Stimulated activated CD4-positive, alpha-beta T cell treated with anti-CD3 and anti-CD28 coated beads, TNF-alpha, amount 100 ng/mL, for 1 hour (primary cell): ENCODE results near the gene FTO.

Experiments used
- DNase-seq, 3 donors: peaks; one replicate each; pipeline ENCODE4 v3.0.0-alpha.2; 2020; ENCODE audit warnings: low read depth in 3 of 3, low spot score in 1 of 3

FTO gene

GRCh38 chr16:53955221-53955875 is 251.4 kb downstream of the FTO start:
- no peak for DNase-seq

GRCh38 chr16:53958341-53958880 is 254.5 kb downstream of the FTO start:
- no peak for DNase-seq

GRCh38 chr16:53960050-53960812 is 256.3 kb downstream of the FTO start:
- DNase-seq: no peak

- DNase-seq: no peak
These were observed 257.1 kb downstream of the FTO start for GRCh38 chr16:53960954-53961616.

- no peak for DNase-seq
These were observed 258.1 kb downstream of the FTO start for GRCh38 chr16:53962041-53962440.

GRCh38 chr16:53964145-53964790 is 260.3 kb downstream of the FTO start:
- DNase-seq: no peak

GRCh38 chr16:53966821-53967571 is 263.0 kb downstream of the FTO start:
- no peak for DNase-seq

- no peak for DNase-seq
These were observed 263.6 kb downstream of the FTO start for GRCh38 chr16:53967572-53967971.

- no peak for DNase-seq
These were observed 264.5 kb downstream of the FTO start for GRCh38 chr16:53968454-53968853.

- DNase-seq: no peak
These were observed 264.9 kb downstream of the FTO start for GRCh38 chr16:53968896-53969295.

GRCh38 chr16:53971616-53972015 is 267.7 kb downstream of the FTO start:
- no peak for DNase-seq

- no peak for DNase-seq
These were observed 269.1 kb downstream of the FTO start for GRCh38 chr16:53973021-53973420.

- DNase-seq: no peak
These were observed 270.6 kb downstream of the FTO start for GRCh38 chr16:53974484-53975080.

GRCh38 chr16:53980675-53981074 is 276.7 kb downstream of the FTO start:
- no peak for DNase-seq

GRCh38 chr16:53982631-53983042 is 278.7 kb downstream of the FTO start:
- DNase-seq: no peak

- no peak for DNase-seq
These were observed 281.0 kb downstream of the FTO start for GRCh38 chr16:53984936-53985335.

- DNase-seq: no peak
These were observed 281.9 kb downstream of the FTO start for GRCh38 chr16:53985861-53986260.

GRCh38 chr16:53986793-53987192 is 282.8 kb downstream of the FTO start:
- no peak for DNase-seq

GRCh38 chr16:53988136-53988535 is 284.2 kb downstream of the FTO start:
- DNase-seq: no peak

GRCh38 chr16:53989597-53989996 is 285.6 kb downstream of the FTO start:
- no peak for DNase-seq
